GM18502 (cell line): Measurements from ENCODE around the gene TTC39B.

Experiments
- ATAC-seq: cut with Tn5 transposase; IDR thresholded peaks from one replicate; pipeline ENCODE4 v1.9.1; 2021; ENCODE audit warnings: mild to moderate bottlenecking; ENCODE audit not compliant: unreplicated experiment, poor library complexity

Gene TTC39B

GRCh38 chr9:15187589-15187988 is 119.4 kb downstream of the TTC39B start:
- ATAC-seq: no peak

DNA sequence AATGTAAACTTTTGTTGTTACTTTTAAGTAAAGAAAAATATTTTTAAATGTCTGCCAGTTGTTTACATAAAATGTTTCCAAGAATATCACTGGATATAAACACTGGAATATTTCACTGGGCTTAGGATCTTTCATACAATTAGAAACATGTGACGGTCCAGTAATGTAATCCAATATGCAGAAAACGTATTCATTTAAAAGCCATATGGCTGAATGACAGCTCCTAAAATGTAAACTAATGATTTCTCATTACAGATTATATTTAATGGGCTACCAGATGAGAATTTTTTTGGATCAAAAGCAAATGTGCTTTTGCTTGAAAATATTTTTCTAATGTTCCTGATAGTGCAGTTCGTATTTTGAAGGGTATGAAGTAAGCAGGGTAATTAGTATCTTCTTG is 124.3 kb downstream of the TTC39B start:
- ATAC-seq: no peak

- ATAC-seq: no peak
These were observed 124.9 kb downstream of the TTC39B start for GRCh38 chr9:15182101-15182551.

DNA sequence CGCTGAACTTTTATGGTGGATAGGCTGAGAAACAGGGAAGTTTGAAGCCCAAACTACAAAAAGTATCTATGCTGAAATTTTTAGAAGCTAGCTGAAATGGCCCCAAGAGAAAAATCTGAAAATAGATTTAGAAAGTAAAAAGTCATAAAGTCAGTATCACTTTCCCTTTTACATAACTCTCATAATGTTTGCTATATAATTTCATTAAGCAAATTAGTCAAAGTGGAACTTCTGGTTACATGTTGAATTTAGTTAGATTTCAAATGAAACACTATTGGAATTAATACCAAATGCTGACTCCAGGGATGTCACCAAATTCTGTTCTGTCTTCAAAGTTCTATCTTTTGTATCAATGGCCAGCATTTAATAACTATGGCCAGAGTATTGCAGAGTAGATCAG is 126.9 kb downstream of the TTC39B start:
- no peak for ATAC-seq

DNA sequence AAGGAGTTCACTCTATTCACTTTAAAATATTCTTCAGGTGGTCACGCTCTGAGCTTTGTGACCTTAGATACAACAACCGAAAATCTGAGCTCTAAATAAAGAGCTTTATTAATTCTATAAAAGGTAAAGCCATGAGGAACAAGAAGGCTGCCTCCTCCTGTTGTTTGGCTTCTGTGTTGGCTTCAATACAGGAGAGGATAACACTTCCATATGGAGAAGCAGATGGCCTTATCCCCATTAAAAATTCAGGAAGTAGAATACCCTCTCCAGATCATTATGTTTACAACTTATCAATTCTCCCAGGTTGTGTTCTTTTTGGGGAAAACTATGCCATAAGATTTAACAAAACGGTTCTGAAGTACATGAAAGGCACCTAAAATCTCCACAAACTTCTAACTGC is 128.4 kb downstream of the TTC39B start:
- no peak for ATAC-seq

DNA sequence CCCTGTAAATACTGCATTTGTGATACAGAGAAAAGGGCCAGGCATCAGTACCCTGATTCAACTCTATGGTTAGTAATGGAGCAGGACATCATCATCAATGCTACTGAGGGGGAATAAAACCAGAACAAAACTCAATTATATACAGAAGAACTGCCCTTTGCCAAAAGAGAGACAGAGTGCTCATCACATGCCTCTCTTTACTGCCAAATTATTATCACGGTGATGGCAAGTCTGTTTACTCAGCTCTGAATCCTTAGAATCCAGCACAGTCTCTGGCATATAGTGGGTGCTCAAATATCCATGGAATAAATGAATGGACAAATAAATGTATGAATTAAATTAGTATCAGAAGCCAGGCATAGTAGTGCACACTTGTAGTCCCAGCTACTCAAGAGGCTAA is 130.2 kb downstream of the TTC39B start:
- no peak for ATAC-seq

DNA sequence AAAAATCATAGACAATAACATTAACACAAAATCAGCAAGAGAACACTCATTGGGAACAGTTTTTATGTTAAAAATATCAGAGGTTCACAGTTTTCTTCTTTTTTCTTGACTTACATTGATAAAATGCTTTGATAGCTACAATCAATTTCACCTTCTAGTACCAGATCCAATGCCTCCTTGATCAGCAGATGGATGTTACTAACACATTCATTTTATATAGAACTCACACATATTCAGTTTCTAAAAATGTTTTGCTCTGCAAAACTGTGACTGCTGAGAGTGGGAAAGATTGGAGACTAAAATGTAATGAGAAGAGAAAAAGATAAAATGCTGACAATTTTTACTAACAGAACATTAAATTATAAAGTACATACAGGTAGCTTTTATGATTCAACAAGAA is 143.1 kb downstream of the TTC39B start:
- no peak for ATAC-seq

GRCh38 chr9:15161753-15162152 is 145.3 kb downstream of the TTC39B start:
- no peak for ATAC-seq

DNA sequence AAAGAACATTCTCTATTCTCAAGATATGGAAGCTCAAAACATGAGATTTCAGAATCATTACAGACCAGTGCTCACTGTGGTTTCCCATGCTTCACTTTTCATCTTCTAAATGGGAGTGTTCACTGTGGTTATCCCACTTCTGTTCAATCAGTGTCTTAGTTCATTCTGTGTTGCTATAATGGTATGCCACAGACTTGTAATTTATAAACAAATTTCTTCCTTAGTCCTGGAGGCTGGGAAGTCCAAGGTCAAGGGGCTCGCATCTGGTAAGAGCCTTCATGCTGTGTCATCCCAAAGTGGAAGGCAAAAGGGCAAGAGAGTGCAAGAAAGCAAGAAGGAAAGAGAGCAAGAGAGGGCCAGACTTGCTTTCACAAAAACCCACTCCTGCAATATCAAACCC is 146.3 kb downstream of the TTC39B start:
- no peak for ATAC-seq

GRCh38 chr9:15158064-15158463 is 149.0 kb downstream of the TTC39B start:
- no peak for ATAC-seq

DNA sequence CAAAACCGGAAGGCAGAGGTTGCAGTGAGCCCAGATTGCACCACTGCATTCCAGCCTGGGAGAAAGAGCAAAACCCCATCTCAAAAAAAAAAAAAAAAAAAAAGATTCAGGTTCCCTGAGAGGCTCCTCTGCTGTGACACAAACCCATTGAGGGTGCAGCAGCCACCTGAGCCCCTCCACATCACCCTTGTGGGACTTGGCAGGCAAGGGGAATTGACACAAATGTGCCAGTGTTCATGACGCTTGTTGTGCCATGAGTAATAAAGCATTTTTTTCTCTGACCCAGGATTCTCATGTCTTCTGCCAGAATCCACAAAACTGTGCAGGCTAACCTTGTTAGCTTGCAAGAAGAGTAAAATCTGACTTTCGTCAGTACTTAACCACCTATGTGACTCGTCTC is 149.6 kb downstream of the TTC39B start:
- no peak for ATAC-seq

DNA sequence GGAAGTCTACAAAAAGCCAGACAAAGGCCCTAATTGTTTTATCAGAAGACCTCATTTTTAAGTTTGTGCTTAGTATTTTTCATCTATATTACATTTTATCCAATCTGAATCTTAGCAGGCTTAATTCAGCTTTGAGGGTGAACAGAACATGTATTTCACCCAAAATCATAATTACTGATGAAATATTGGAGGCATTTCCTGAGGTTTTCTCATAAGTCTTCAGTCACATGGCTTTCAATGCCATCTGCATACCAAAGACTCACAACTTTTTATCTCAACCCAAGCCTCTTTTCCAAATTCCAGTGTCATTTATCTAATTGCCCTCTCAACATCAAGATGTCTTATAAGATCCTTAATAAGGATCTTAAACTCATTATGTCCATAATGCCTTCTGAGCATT is 150.8 kb downstream of the TTC39B start:
- no peak for ATAC-seq

DNA sequence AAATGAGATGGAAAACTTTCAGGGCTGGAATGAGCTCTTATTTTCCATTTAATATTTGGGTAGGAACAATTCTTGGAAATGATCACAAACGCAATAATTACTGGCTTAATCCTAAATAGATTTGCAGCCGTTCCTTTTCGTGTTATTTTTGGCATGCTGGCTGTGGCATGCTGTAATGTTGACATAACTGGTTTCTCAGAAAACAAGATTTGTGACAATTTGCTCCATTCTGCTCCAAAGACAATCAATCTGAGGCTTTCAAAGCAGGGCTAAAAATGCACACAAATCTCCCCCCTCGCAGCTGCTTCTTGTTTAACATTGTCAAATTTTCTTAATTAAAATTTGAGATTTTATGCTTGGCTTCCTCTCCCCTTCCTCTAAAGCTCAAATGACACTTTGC is 151.2 kb downstream of the TTC39B start:
- ATAC-seq: no peak

GRCh38 chr9:15155323-15155722 is 151.7 kb downstream of the TTC39B start:
- ATAC-seq: no peak

- no peak for ATAC-seq
These were observed 152.3 kb downstream of the TTC39B start for GRCh38 chr9:15154677-15155076.

DNA sequence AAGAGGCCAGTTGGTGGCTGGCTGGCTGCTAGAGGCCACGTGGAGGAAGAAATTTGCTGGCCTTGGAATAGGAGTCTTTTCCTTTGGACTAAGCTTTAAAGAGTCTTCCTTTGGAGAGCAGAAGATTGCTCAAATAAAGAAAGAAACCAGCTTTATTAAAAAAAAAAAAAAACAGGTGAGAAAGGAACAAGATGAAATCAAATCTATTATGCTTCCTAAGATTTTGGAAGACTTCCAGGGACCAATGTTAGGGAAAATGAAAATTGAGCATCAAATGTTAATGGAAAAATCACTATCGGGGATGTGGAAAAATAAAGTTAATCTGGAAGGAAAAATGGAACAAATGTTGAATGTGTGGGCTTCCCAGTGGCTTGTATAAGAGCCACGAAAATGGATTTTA is 153.1 kb downstream of the TTC39B start:
- no peak for ATAC-seq

DNA sequence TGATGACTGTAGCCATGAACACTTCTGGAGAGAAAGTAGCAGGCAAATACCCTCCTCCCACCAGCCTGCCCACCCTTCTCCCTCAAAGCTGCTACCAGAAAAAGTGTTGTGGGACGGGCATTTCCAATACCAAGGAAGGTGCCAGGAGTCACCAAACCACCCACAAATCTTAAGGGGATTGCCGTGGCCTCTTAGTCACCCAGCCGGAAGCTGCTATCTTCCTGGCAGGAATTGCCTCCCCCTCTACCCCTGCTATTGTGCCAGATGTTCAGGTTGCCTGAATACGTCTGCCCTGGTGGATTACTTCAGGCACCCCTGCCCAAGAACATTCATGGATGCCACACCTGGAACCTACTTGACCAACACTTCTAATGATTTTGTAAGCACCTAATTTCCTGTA is 156.1 kb downstream of the TTC39B start:
- no peak for ATAC-seq

DNA sequence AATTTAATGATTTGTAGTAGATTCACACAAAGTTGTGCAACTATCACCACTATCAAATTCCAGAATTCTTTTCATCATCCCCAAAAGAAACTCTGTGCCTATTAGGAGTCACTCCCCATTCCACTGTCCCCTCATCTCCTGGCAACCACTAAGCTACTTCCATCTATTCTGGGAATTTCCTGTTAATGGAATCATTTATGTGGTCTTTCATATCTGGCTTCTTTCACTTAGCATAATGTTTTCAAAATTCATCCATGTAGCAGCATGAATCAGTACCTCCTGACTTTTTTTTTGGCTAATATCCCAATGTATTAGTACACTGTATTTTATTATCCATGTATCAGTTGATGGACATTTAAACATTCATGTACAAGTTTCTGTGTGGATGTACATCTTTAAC is 157.6 kb downstream of the TTC39B start:
- ATAC-seq: no peak

GRCh38 chr9:15146268-15146700 is 160.7 kb downstream of the TTC39B start:
- ATAC-seq: no peak

DNA sequence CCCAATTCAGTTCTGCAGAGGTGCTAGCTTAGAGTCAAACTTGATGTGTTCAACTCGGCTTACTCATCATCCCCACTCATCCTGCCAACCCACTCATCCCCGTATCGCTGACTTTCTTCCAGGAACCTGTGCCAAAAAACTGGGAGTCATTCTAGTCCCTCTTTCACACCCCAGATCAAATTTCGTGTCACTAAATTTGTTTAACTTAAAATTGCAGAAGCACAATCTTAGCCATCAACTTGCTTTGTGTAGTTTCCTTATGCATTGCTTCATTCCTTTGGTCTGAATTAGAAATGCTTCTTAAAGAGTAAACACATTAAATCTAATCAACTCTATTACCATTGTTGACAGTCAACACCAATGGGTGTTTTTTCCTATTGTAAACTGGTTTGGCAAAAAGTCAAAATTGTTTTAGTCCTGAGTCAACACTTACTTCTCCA is 162.4 kb downstream of the TTC39B start:
- ATAC-seq: no peak

GRCh38 chr9:15142878-15143534 is 164.0 kb downstream of the TTC39B start:
- ATAC-seq: peak; percentile 98

DNA sequence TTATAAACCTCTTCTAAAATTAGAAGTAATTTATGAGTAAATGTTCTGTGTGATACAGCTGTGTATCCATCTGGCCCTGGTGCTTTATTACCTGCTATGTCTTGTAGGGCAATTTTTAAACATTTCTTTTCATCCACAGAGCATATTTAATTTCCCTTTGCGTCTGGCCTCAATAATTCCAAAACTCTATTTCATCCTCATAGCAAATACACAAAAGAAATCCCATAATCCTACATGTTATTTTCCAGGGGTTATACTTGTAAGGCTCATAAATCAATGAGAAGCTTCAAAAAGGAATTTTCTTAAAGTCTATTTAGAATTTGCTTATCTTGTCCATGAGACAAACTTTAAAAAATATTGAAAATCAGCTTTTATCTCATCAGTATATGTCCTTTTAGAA is 167.0 kb downstream of the TTC39B start:
- ATAC-seq: no peak

- ATAC-seq: no peak
These were observed 167.5 kb downstream of the TTC39B start for GRCh38 chr9:15139469-15139868.
